Measurements from ENCODE around the gene RAET1L.

GRCh38 chr6:149988550-149989346 is 36.6 kb downstream of the RAET1L start:
- TF ChIP-seq POLR2A (IDR thresholded peaks at IDR 0.05) (no peak), CTCF (IDR thresholded peaks at IDR 0.05) (no peak)

Data from adrenal gland (tissue), 5 donors.